KBM-7 (cell line): ENCODE measurements around the gene USP35.
"Not testable (repeated sequence)": the region's sequence is repeated elsewhere in the genome, so short reads cannot be mapped to it uniquely, and the experiment has no call there.

ENCODE experiments used
- DNase-seq: peaks from one replicate; pipeline ENCODE4 v3.0.0-alpha.2; 2015
- in situ Hi-C: fragments of 300-500 bp; cut with MboI; formaldehyde crosslinking; loops from 2 replicates; pipeline ENCODE4 v1.14.3; 2020; ENCODE audit warnings: low sequenced_read_pairs, low pct_unique_long_range_greater_than_20kb, mixed read lengths

USP35 gene

DNA sequence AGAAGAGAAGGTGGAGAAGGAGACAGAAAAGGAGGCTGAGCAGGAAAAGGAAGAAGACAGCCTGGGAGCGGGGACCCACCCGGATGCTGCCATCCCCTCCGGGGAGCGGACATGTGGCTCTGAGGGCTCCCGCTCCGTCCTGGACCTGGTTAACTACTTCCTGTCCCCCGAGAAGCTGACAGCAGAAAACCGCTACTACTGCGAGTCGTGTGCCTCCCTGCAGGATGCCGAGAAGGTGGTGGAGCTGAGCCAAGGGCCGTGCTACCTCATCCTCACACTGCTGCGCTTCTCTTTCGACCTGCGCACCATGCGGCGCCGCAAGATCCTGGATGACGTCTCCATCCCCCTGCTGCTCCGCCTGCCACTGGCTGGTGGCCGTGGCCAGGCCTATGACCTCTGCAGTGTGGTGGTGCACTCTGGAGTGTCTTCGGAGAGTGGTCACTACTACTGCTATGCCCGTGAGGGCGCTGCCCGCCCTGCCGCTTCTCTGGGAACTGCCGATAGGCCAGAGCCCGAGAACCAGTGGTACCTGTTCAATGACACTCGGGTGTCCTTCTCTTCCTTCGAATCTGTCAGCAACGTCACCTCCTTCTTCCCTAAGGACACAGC, 21.4 kb downstream of the USP35 start:
- in situ Hi-C loops = no loop called here
- no peak for DNase-seq

DNA sequence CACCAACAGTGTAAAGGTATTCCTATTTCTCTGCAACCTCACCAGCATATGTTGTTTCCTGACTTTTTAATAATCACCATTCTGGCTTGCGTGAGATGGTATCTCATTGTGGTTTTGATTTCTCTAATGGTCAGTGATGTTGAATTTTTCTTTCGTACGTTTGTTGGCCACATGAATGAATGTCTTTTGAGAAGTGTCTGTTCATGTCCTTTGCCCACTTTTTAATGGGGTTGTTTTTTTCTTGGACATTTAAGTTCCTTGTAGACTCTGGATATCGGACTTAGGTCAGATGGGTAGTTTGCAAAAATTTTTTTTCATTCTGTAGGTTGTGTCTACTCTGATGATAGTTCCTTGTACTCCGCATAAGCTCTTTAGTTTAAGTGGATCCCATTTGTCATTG, 22.8 kb downstream of the USP35 start:
- in situ Hi-C loops = no loop called here
- DNase-seq = no peak

DNA sequence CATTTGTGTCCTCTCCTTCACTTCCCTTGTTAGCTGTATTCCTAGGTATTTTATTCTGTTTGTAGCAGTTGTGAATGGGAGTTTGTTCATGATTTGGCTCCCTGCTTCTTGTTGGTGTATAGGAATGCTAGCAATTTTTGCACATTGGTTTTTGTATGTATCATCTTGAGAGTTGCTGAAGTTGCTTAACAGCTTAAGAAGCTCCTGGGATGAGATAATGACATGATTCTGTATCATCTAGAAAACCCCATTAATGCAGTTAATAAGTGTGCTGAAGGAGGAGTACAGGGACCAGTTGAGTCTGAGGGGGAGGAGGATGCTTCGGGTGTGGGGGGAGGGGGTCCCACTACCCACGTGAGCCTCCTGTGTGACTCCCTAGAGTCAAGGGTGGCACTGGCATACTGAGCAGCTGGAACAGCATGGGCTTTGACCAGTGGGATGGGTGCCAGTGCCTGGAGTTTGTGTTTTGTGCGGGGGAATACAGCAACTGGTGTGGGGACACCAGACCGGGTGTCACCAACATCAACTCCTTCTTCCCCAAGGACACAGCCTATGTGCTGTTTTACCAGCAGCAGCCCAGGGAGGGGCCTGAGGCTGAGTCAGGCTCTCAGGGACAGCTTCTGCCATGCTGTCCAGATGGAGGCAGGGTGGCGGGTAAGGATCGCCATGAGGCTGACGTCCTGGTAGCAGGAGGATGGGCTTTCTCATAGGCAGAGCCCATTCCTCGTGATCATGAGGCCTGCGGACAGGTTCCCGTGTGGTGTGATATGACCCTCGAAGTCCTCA, 24.1 kb downstream of the USP35 start:
- in situ Hi-C loops = no loop called here
- no peak for DNase-seq

DNA sequence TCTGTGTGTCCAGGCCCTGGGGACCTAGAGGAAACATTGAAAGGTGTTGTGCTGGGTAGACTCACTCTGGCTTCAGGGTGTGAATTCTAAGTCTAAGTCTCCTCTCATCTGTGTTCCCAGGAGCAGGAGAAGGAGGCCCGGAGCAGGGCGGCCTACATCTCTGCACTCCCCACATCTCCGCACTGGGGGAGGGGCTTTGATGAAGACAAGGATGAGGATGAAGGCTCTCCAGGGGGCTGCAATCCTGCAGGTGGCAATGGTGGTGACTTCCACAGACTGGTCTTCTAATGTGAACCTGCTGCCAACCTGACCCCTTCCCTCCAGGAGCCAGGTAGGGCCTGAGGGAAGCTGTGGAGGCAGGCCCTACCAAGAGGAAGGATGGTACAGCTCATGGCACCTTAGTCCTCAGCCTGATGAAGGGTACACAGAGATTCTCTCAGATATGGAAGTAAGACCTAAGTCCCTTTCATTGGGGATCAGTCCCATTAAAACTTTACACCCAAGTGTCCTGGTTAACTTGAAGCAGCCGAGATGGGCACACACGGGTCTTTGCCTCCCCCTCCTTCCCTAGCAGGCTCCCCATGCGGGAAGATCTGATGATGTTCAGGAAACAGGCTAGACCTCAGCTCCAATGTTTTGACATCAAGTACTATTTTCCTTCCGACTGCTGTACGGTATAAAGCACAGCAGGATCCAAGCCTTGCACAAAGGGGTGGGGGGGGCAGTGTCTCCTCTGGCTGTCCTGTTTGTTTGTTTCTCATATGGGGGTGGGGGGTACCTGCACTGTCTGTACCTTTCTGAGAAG, 25.0 kb downstream of the USP35 start:
- in situ Hi-C loops = no loop called here
- DNase-seq = no peak

DNA sequence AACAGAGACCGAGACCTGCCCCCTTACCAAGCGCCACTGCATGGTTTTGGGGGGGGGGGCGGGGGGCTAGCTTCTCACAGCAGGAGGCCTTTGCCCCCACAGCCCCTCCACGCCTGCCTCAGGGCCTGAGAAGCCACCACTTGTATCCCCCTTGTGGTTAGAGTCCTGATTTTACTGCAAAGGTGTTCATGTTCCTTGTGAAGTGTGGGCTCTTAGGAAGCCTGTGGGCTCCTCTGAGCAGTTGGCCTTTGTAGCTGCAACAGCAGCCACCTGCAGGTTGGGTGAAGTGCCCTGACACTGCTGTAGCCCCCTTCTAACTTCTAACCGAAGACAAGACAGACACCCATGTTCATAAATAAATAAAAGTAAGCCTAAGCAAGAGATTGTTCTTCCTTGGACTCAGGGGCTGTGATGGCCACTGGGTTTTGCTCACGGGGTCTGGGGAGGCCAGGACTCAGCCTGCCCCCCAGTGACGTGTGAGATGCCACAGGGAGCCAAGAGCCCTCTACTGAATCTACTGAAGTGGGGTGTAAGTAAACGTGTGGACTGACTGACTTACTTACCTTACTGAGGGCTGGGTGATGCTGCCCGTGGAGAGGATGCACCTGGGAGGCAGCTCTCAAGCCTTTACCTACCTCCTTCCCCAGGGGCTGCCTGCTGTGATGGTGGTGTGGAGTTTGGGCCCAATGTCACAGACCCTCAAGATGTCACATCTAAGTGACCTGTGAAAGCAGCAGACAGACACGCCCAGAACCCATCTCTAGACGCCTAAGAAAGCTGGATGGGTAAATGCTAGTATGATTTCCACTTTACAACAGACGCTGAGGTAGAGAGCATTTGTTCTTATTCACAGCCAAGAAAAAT, 25.8 kb downstream of the USP35 start:
- DNase-seq = no peak
- in situ Hi-C loops = no loop called here

DNA sequence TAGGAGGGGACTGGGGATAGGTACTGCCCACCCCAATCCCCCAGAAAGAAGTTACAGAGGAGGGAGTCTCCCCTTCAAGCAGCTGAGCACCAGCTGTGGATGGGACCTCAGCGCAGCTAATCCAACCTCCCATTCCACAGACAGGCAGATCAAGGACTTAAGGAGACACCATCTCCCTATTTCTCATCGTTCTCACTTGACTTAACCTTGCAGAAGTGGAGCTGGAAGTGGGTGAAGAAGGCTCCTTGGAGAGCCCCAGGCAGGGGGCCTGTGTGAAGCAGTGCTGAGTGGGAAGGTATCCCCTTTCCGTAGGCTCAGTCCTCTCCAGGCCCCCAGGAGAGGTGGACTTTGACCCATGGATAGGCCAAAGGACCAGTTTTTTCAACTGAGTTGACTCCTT, 27.3 kb downstream of the USP35 start:
- DNase-seq = no peak
- in situ Hi-C loops = no loop called here

DNA sequence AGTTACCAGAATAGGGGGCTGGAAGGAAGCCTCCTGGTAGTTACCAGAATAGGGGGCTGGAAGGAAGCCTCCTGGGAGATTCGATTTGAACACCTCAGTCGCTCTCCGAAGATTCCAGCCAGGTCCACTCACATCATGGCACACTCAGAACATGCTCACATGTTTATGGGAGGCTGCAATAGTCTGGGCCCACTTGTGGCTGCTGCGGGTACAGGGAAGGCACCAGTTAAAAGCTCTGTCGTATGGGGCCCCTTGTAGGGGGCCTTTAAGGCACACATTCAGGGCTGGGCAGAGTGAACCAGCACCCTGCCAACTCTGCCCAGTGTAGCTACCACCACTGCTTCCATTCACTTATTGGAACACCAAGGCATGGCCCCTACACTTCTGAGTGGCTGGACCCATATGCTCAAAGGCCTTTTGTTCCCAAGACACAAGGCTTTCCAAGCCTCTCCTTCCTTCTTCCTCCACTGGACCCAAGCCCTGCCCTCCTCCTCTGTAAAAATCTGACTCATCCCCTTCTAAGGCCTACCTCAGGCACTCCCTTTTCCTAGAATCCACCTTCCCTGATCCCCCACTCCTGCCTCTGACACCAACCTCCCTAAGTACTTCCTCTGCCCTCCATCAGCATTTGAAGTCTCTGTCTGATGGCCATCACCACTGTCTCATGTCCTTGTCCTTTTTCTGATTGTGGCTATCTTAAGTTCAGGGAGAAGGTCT, 28.0 kb downstream of the USP35 start:
- no peak for DNase-seq
- in situ Hi-C loops = no loop called here

DNA sequence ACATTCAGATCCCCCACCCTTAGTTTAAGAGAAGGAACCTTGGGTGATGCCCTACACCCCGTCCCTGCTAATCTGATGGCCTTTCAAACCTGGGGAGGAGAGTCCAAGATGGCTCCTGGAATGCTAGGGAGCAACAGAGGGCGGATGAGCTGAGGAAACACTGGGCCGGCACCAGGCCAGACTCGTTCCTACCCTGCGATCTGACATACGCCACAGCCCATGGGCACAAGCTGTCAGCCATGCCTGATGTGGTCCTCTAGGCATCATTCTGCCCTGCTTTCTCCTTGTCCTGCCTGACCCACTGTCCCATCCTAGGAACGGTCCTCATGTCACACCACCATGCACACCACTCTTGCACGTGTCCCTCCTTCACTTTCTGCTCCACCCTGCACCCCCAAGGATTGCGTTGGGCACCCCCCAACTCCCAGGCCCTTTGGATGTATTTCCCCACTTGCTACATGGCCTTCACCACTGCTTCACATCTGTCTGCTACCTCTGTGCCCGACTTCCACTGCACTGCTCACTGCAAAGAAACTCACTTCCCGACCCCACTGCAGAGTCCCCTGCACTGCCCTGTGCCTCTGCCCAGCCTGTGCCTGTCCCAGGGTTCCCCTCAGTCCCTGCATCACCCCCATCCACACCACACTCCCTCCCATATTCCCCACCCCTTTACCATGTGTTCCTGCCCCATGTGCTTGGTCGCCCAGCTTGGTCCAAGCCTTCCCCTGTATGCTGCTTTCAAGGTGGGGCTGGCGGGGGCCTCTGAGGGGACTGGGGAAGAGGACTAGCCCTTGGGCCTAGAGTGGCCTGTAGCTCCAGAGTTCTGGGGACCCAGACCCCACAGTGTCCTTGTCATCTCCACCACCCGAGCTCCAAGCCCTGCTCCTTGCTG, 29.2 kb downstream of the USP35 start:
- no peak for DNase-seq

DNA sequence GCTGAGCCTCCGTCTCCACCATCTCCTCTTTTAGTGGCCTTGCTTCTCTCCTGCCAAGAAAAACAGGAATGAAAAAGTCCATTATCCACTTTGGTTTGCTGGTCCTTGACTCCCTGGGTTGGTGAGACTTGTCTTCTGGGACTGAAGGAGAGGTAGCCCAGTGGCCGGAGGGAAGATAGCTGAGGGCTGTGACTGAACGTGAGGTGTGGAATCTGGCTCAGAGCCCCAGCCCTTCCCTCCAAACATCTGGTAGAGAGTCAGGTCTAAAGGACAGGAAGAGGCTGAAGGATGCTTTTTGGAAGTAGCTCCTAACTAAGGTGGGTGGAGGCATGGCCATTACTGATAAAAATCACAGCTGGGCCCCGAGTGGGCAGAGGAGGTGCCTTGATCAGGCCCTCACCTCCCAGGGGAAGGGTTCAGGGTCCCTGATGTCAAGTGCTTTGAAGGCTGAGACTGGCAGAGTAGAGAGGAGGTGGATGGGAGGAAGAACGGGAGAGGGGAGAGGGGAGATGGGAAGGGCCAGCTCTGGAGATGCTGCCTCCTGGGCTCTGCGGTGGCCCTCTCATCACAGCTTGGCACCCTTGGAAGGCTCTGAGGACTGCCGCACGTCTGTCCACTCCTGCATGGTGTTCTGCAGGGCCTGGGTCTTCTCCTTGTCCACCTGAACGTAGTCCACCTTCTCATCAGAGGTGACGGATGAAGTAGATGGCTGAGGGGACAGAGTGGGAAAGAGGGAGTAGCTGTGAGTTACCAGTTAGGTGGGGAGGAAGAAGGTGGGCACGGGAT, 30.2 kb downstream of the USP35 start:
- in situ Hi-C loops = no loop called here
- no peak for DNase-seq

More for the DNA sequence above, 29.2 kb downstream of the USP35 start:
- in situ Hi-C loops = no loop called here

DNA sequence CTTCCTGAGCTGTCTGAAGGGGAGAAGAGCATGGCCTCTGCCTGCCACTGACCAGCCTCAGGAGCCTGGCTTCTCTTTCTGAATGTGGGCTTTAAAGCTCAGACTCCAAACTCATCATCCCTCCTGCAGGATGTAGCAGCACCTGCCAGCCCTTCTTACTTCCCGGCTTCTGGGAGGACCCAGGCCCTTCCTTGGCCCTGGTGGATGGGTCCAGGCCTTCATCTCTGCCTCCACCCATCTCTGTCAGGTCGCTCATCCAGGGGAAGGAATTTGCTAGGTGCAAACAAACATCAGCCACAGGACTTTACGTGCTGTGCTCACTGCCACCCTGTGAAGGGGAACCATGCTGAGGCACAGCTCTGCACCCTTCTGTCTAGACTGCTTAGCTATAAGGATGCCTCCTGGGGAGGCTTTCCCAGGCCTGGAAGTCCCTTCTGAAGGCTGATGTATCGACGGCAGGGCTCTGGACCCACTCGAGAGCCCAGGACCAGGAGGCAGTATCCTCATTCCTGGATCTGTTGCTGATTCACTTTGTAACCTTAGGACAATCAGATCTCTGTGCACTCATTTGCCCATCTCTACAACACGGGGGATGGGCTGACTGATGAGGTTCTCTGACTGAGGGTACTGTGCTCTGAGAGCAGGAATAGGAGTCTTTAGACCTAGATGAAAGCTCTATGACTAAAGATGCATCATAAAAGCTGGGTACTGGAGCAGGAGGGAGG, 30.9 kb downstream of the USP35 start:
- in situ Hi-C loops = loop anchor here (10.0 kb wide), 1 partner anchor 345 kb away; no protein-coding TSS in a partner anchor

DNA sequence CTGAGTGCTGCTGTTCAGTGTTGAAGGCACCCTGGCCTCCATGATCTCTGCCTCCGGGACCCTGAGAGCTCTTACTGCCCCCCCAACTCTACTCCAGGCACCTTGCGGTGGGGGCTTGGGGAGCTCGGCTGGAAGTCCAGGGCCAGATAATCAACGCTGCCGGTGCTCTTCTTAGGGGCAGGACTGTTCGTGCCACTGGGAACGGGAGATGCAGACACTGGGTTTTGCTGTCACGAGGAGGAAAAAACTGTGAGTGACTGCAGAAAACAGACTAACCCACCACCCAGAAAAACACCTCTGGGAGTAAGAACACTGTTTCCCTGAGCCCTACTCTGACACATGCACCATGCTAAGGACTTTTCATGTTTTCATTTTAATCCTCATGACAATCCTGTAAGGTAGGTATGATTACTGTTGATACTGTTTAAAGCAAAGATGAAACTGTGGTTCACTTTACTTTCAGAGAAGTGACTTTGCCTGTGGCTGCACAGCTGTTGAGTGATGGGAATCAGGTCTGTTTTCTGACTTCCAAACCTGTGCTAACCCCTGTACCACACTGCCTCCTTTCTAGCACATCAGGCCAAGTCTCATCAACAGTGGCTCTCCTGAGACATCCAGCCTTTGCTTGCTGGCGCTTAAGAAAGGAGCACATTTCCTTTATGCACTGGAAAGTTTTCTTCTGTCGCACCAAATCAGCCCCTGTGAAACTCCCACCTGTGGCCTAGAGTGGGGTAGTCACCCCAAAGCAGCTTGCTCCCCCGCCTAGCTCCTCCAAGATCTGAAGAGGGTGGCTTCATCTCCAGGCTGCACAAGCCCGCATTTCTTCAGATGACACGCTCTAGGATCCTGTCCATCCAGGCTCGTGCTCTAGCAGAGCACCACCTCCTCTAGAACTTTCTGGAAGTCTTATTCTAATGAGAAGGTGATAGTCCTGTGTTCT, 31.8 kb downstream of the USP35 start:
- DNase-seq = no peak
- in situ Hi-C loops = loop anchor here (10.0 kb wide), 1 partner anchor 344 kb away; no protein-coding TSS in a partner anchor

More for the DNA sequence above, 30.9 kb downstream of the USP35 start:
- DNase-seq = no peak

DNA sequence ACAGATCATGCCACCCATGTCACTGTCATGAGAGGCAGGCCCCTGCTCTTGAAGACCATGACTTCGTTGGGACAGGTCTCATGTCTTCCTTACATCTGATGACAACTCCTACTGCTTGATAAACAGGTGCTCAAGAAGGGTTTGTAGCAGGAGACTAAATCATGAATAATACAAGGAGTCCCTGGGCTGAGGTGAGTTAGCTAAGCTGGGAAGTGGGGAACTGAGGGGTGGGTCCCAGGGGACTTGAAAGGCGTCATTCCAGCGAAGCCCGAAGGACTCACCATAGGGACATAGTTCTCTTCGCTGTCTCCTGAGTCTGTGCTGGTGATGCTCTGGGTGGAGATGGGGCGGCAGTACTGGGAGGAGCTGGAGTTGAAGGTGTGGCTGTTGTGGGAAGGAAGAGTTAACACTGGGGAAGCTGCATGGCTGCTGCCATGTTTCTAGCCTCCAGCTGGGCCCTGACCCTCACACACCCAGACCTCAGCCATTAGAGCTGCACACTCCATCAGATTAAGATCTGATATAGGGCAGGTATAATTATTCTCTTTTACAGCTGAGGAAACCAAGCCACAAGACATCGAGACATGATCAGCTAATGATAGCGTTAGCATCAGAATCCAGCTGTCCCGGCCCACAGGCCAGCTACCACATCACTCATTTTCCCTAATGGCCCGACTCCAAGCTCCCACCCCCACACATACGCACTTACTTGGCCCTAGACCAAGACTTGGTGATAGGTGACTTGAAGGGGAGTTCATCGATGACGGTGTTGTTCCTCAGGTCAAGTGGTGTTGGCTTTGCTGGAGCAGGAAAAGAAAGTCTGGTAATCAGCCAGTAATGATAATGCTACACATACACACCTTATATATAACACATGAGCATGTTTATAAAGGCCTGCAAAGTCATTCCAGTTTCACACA, 32.9 kb downstream of the USP35 start:
- no peak for DNase-seq
- in situ Hi-C loops = loop anchor here (10.0 kb wide), 1 partner anchor 343 kb away; no protein-coding TSS in a partner anchor

DNA sequence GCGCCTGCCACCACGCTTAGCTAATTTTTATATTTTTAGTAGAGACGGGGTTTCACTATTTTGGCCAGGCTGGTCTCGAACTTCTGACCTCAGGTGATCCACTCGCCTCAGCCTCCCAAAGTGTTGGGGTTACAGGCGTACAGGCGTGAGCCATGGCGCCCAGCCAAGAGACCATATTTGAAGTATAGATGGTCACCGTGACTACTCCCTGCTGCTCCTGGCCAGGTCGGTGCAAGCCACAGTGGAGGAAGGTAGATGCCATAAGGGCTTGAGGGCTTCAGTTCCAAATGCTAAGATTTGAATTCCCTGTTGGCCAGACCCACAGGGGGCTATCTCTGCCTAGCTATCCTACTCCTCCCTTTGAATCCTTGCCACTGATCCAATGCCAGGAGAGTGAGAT, 34.0 kb downstream of the USP35 start:
- in situ Hi-C loops = loop anchor here (10.0 kb wide), 1 partner anchor 342 kb away; no protein-coding TSS in a partner anchor

DNA sequence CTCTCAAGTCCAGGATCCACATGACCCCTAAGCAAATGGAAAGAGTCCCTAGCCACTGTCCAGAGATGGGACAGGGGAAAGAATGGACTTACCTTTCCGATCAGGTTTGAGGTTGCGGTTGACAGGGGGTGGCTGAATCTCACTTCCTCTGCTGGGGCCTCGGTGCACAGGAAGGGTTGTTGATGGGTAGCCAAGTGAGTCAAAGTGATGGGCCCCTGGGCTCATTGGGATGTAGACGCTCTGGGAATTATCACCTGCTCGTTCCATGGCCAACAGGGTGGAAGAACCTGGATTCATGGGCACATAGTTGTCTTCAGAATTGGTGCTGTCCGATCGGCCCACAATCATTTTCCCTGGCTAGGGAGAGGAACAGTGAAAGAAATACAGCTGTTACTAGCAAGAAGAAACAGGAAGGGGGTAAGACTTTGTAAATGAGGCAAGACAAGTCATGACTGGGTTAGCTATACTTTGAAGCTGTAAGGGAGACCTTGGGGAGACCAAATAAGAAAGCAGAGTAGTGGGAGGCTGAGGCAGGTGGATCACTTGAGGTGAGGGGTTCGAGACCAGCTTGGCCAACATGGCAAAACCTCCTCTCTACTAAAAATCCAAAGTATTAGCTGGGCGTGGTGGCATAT, 34.7 kb downstream of the USP35 start:
- in situ Hi-C loops = loop anchor here (10.0 kb wide), 1 partner anchor 341 kb away; no protein-coding TSS in a partner anchor
- DNase-seq = no peak

More for the DNA sequence above, 34.0 kb downstream of the USP35 start:
- DNase-seq = not testable (repeated sequence)
